Small intestine (tissue), 7 donors: Measurements from ENCODE around the gene TMEM40. TPM values are rescaled to one million over a fixed set of nuclear protein-coding genes. Genes with fewer than 3 reads are reported as not detected.

ENCODE experiments used
- DNase-seq, 2 donors: peaks; one replicate each; pipeline versions ENCODE4 v3.0.0 to v3.0.0-alpha.2; 2013
- FAIRE-seq: peaks from 2 replicates; lab custom pipeline; 2012; peaks lifted over from hg19 to GRCh38; lab: Jason Lieb, UNC
- H3K27ac ChIP-seq, 3 donors: one replicate each; pipeline ENCODE4 v1.5.1; 2013; ENCODE audit warnings: low read length in 2 of 3, mild to moderate bottlenecking in 2 of 3, control low read depth in 1 of 3, inconsistent platforms in 1 of 3, low read depth in 1 of 3, moderate library complexity in 1 of 3
- H3K27me3 ChIP-seq, 3 donors: one replicate each; pipeline ENCODE4 v1.6.1; 2013; ENCODE audit warnings: low read length in 3 of 3, inconsistent platforms in 1 of 3; ENCODE audit not compliant: control insufficient read depth in 3 of 3, insufficient read depth in 3 of 3
- H3K36me3 ChIP-seq, 3 donors: one replicate each; pipeline ENCODE4 v1.6.1; 2013; ENCODE audit warnings: low read length in 3 of 3, inconsistent platforms in 1 of 3, low read depth in 1 of 3, mild to moderate bottlenecking in 1 of 3, moderate library complexity in 1 of 3; ENCODE audit not compliant: control insufficient read depth in 3 of 3, insufficient read depth in 2 of 3
- H3K4me1 ChIP-seq, 3 donors: one replicate each; pipeline ENCODE4 v1.6.1; 2013; ENCODE audit warnings: low read length in 2 of 3, inconsistent platforms in 1 of 3, low read depth in 1 of 3, mild to moderate bottlenecking in 1 of 3, moderate library complexity in 1 of 3; ENCODE audit not compliant: control insufficient read depth in 3 of 3, insufficient read depth in 2 of 3
- H3K4me3 ChIP-seq, 3 donors: one replicate each; pipeline ENCODE4 v1.5.1; 2013; ENCODE audit warnings: low read length in 3 of 3, control low read depth in 1 of 3, inconsistent platforms in 1 of 3, low read depth in 1 of 3, mild to moderate bottlenecking in 1 of 3, moderate library complexity in 1 of 3
- H3K9me3 ChIP-seq, 2 donors: one replicate each; pipeline ENCODE4 v1.6.1; 2013; ENCODE audit warnings: low read depth in 1 of 2, low read length in 1 of 2; ENCODE audit not compliant: control insufficient read depth in 2 of 2, insufficient read depth in 1 of 2
- WGBS, 3 donors: extraction: QIAGEN DNeasy Blood & Tissue Kit; methylation state at CpG; one replicate each; pipeline ENCODE4 v1.1.7; 2013; 5-methylcytosine and 5-hydroxymethylcytosine counted together
- polyA plus RNA-seq, 4 donors: library from polyadenylated mRNA; stranded (reverse) in 3 of 4; unstranded in 1 of 4; fragments of 200-250 nt in 3 of 4; fragments of 120-200 nt in 1 of 4; gene quantifications; one replicate each; pipeline versions ENCODE4 v1.2.1 to v1.2.3, GENCODE V29; 2013
- donor health status: healthy with polysubstance abuse.
- donor health status: control.
- donor health status: control.
- donor health status: Bipolar disorder and iron deficiency.
- donor health status: healthy.

TMEM40 gene
- polyA plus RNA-seq, 4 donors = 0.07 to 0.25 TPM; not detected in 2

- DNase-seq = no peak
- Histone ChIP-seq H3K4me1 (no peaks in the 10 kb centered on the region), H3K4me3 (no peak overlapping the region), H3K9me3 (no peaks in the 10 kb centered on the region), H3K27ac (no peak overlapping the region), H3K27me3 (no peaks in the 10 kb centered on the region), H3K36me3 (no peaks in the 10 kb centered on the region)
- FAIRE-seq = no peak
- WGBS, 3 donors = 71 to 79% (median 79%) methylated on average over 8 of the region's 8 CpGs
Observed at GRCh38 chr3:12759693-12760565, 870 bp upstream of the TMEM40 start.

- no peak for FAIRE-seq
- H3K4me1 ChIP-seq = no peaks in the 10 kb centered on the region
- 23 to 30% (median 24%) methylated on average over 5 of the region's 5 CpGs for WGBS, 3 donors
- H3K36me3 ChIP-seq = no peaks in the 10 kb centered on the region
- H3K9me3 ChIP-seq = no peaks in the 10 kb centered on the region
- H3K4me3 ChIP-seq = no peak overlapping the region
- no peaks in the 10 kb centered on the region for H3K27me3 ChIP-seq
- DNase-seq = peak in 1 of 2 donors; percentile 15
- H3K27ac ChIP-seq = peak overlapping the region in 1 of 3 donors; percentile 76
Observed at GRCh38 chr3:12758025-12758781, 856 bp downstream of the TMEM40 start.

GRCh38 chr3:12756635-12757034 is 2.4 kb downstream of the TMEM40 start:
- H3K27me3 ChIP-seq = no peaks in the 10 kb centered on the region
- 91 to 100% (median 94%) methylated on average over 3 of the region's 3 CpGs for WGBS, 3 donors
- DNase-seq = no peak
- H3K27ac ChIP-seq = no peak overlapping the region
- H3K4me3 ChIP-seq = no peak overlapping the region
- H3K9me3 ChIP-seq = no peaks in the 10 kb centered on the region
- no peak for FAIRE-seq
- H3K36me3 ChIP-seq = no peaks in the 10 kb centered on the region
- no peaks in the 10 kb centered on the region for H3K4me1 ChIP-seq

DNA sequence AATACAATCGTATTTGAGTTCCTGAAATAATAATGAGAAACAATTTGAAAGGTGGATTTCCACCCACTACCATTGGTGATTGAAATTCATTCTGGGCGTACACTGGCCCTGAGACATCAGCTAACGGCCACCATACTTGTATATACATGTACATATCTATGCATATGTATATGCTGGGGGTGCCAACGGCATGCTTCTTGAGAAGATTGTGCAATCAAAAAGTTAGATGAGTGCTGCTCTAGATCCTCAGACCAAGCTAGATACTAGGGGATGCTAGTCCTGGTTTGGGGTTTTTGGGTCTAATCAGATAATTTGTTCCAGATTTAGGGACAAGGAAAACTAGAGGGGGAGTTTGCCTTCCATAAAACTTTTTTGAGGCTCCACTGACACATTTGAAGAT is 2.9 kb downstream of the TMEM40 start:
- Histone ChIP-seq H3K36me3 (no peaks in the 10 kb centered on the region), H3K4me1 (no peaks in the 10 kb centered on the region), H3K4me3 (no peak overlapping the region), H3K27ac (no peak overlapping the region), H3K9me3 (no peaks in the 10 kb centered on the region), H3K27me3 (no peaks in the 10 kb centered on the region)
- FAIRE-seq (no peak), DNase-seq (no peak)
- WGBS, 3 donors = 78 to 91% (median 80%) methylated on average over 4 of the region's 4 CpGs

- no peaks in the 10 kb centered on the region for H3K27me3 ChIP-seq
- 45 to 69% (median 63%) methylated on average over 6 of the region's 6 CpGs for WGBS, 3 donors
- DNase-seq = no peak
- H3K4me3 ChIP-seq = no peak overlapping the region
- H3K36me3 ChIP-seq = no peaks in the 10 kb centered on the region
- FAIRE-seq = no peak
- H3K9me3 ChIP-seq = no peaks in the 10 kb centered on the region
- no peaks in the 10 kb centered on the region for H3K4me1 ChIP-seq
- no peak overlapping the region for H3K27ac ChIP-seq
Observed at GRCh38 chr3:12755754-12756153, 3.3 kb downstream of the TMEM40 start.

DNA sequence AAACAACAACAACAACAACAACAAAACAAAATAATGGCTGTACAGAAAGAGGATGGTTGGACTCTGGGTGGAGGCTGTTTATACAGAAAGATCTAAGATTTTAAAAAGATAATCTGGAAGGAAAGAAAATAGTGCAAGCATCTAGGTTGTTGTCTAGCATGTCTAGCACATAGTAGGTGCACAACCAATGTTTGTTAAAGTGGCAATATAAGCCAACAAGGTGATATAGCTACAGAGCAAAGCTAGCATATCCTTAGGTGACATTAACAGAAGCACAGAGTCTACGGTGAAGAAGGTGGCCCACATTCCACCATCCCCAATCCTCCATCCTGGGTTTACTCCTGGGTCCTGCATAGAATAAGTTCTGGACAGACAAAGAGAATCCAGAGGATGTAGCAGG is 4.7 kb downstream of the TMEM40 start:
- no peaks in the 10 kb centered on the region for H3K4me1 ChIP-seq
- WGBS, 3 donors = 94 to 100% (median 94%) methylated on average over 1 of the region's 1 CpG
- no peaks in the 10 kb centered on the region for H3K27me3 ChIP-seq
- H3K9me3 ChIP-seq = no peaks in the 10 kb centered on the region
- H3K27ac ChIP-seq = no peak overlapping the region
- no peak overlapping the region for H3K4me3 ChIP-seq
- no peak for FAIRE-seq
- no peaks in the 10 kb centered on the region for H3K36me3 ChIP-seq
- DNase-seq = no peak

- 78 to 83% (median 81%) methylated on average over 9 of the region's 9 CpGs for WGBS, 3 donors
- H3K27me3 ChIP-seq = no peaks in the 10 kb centered on the region
- DNase-seq (no peak), FAIRE-seq (no peak)
- H3K9me3 ChIP-seq = no peaks in the 10 kb centered on the region
- H3K4me3 ChIP-seq = no peak overlapping the region
- no peak overlapping the region for H3K27ac ChIP-seq
- no peaks in the 10 kb centered on the region for H3K4me1 ChIP-seq
- H3K36me3 ChIP-seq = no peaks in the 10 kb centered on the region
Observed at GRCh38 chr3:12753275-12754028, 5.6 kb downstream of the TMEM40 start.

GRCh38 chr3:12752809-12753208 is 6.2 kb downstream of the TMEM40 start:
- no peaks in the 10 kb centered on the region for H3K27me3 ChIP-seq
- WGBS, 3 donors = 75 to 92% (median 89%) methylated on average over 2 of the region's 2 CpGs
- no peak overlapping the region for H3K27ac ChIP-seq
- DNase-seq (no peak), FAIRE-seq (no peak)
- no peaks in the 10 kb centered on the region for H3K9me3 ChIP-seq
- no peaks in the 10 kb centered on the region for H3K4me1 ChIP-seq
- no peak overlapping the region for H3K4me3 ChIP-seq
- no peaks in the 10 kb centered on the region for H3K36me3 ChIP-seq
